ENCODE measurements around the gene EXPH5. TPM values are rescaled to one million over a fixed set of nuclear protein-coding genes. Genes with fewer than 3 reads are reported as not detected.
A peak's percentile ranks its signal among the peaks of the same experiment; 100 is the strongest.

EXPH5 gene
- total and polyA plus RNA-seq, 2 donors (not counting 3 experiments of a cell fraction or from before 2014, with no cell fraction given) = 0.03 to 0.09 TPM

DNA sequence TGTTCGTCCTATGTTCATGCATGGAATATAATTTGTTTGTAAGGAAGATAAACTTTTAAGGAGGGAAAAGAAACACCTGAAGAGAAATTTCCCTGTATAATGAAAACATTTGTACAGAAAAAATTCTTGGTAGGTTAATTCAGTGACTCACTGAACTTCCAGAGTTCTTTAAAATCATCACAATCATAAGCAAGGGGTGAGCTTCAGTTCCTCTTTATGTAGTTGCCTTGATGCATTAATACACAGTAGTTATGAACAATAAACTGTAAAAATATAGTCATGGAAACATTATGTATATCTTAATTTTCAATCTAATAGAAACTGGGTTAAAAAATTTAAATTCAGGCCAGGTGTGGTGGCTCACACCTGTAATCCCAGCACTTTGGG, 125.1 kb downstream of the EXPH5 start:
- no peaks in the 10 kb centered on the region for H3K9me1 ChIP-seq (replicated peaks; ENCODE audit: control insufficient read depth, extremely low read depth, insufficient read depth, low read length)
- no peak for TF ChIP-seq POLR2AphosphoS5 (IDR thresholded peaks at IDR 0.05; ENCODE audit: insufficient read depth, low read depth, low read length)
- dilution Hi-C loops (cut with MboI; ENCODE audit: extremely low pct_ligation_motif_present, low sequenced_read_pairs) (no loop called here), intact Hi-C loops (cut with micrococcal nuclease) (loop anchor here (5.0 kb wide), 1 partner anchor 179 kb away; no protein-coding TSS in a partner anchor)
- H3K27me3 ChIP-seq (ENCODE audit: control insufficient read depth in 2 of 2, insufficient read depth in 2 of 2, low read length in 2 of 2) = no peaks in the 10 kb centered on the region
- no peak overlapping the region for H3K4me2 ChIP-seq (ENCODE audit: insufficient read depth, low read length)
- no peak overlapping the region for H3K4me3 ChIP-seq (replicated peaks in 1 of 3; ENCODE audit: insufficient read depth in 1 of 3, low read depth in 1 of 3, low read length in 3 of 3)
- H3K79me2 ChIP-seq (ENCODE audit: control insufficient read depth, insufficient read depth, low read length) = no peaks in the 10 kb centered on the region
- no peak overlapping the region for H3K27ac ChIP-seq (ENCODE audit: insufficient read depth, low read depth, low read length)
- no peaks in the 10 kb centered on the region for H4K20me1 ChIP-seq (replicated peaks; ENCODE audit: control insufficient read depth, extremely low read depth, insufficient read depth, low read length)
- no peaks in the 10 kb centered on the region for H3K36me3 ChIP-seq (ENCODE audit: control insufficient read depth in 2 of 2, extremely low read depth in 1 of 2, insufficient read depth in 2 of 2, low read length in 2 of 2)
- ChIA-PET CTCF (no interaction called here), POLR2A (interaction anchor here (0.6 kb wide), 1 partner anchor 12 kb away, joined by 3 read pairs; no protein-coding TSS in a partner anchor)
- no TSS peak for BruUV-seq (replicated peaks)
- DNase-seq (ENCODE audit: low read depth, low spot score) = no peak
- FAIRE-seq = no peak
- peaks cover 3% of the 10 kb centered on the region for H3K4me1 ChIP-seq (ENCODE audit: control insufficient read depth, extremely low read depth, insufficient read depth, low read length)
- H3K9me3 ChIP-seq (replicated peaks; ENCODE audit: control insufficient read depth, insufficient read depth, low read length) = no peaks in the 10 kb centered on the region
- no peak overlapping the region for H3K9ac ChIP-seq (replicated peaks; ENCODE audit: extremely low read depth, insufficient read depth, low read length)
- no peak overlapping the region for H2AFZ ChIP-seq (ENCODE audit: low read depth, low read length)

DNA sequence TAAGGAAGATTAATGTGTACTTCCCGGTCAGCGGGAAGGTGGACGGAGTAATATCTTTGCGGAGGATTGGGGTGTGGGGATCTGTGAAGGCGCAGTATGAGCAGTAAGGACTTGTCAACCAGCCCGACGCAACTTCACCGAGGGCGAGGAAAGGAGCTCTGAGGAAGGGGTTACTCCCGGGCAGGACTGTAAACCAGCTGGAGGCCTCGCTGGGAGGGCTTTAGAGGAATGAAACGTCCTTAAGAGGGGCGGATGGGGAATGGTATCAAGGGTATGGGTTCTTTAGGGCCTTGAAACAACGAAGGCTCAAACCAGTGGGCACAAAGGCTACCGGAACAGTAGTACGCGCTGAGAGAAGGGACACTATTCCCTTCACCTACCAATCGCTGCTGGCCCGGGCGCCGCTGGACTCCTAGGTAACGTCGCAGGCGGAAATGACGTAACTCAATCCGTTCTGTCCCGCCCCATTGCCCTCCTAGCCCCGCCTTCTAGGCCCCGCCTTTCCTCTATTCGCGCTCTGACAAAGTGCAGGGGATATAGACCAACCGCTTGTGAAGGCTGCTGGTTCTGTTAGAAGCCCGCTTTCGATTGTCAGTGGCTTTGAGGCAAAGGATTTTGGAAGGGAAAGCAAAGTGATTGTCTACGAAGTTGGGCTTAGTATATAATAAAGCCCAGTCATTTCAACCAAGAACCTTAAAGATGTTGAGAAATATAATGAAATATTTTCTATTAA, 126.3 kb downstream of the EXPH5 start, which contains the start of gene C11orf65:
Gene C11orf65 (minus strand): TSS at position 439 of the 733 bp plus-strand sequence. CDS start 5,970 bp downstream, outside the sequence.
- H3K4me2 ChIP-seq (ENCODE audit: insufficient read depth, low read length) = peak within 1 kb of the TSS; percentile 94
- TF ChIP-seq FOS (IDR thresholded peaks at IDR 0.05; ENCODE audit: borderline replicate concordance, insufficient read depth, low read length) (no peak), GATA2 (IDR thresholded peaks at IDR 0.05; ENCODE audit: insufficient read depth, insufficient read length, low read depth, low read length) (no peak), POLR2A (IDR thresholded peaks at IDR 0.05; ENCODE audit: low read depth, low read length) (peak; percentile 97), EZH2 (IDR thresholded peaks at IDR 0.05; ENCODE audit: borderline replicate concordance, low read depth, low read length, severe bottlenecking) (no peak), MYC (IDR thresholded peaks at IDR 0.05; ENCODE audit: low read depth, low read length) (no peak), POLR2AphosphoS5 (IDR thresholded peaks at IDR 0.05; ENCODE audit: insufficient read depth, low read depth, low read length) (peak; percentile 87), JUN (IDR thresholded peaks at IDR 0.05; ENCODE audit: borderline replicate concordance, insufficient read depth, insufficient read length, low read depth) (peak; percentile 66)
- TF ChIP-seq, protein P1, sequence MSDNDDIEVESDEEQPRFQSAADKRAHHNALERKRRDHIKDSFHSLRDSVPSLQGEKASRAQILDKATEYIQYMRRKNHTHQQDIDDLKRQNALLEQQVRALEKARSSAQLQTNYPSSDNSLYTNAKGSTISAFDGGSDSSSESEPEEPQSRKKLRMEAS (IDR thresholded peaks at IDR 0.05; ENCODE audit: insufficient read depth, insufficient read length) = no peak
- TF ChIP-seq, protein P2, sequence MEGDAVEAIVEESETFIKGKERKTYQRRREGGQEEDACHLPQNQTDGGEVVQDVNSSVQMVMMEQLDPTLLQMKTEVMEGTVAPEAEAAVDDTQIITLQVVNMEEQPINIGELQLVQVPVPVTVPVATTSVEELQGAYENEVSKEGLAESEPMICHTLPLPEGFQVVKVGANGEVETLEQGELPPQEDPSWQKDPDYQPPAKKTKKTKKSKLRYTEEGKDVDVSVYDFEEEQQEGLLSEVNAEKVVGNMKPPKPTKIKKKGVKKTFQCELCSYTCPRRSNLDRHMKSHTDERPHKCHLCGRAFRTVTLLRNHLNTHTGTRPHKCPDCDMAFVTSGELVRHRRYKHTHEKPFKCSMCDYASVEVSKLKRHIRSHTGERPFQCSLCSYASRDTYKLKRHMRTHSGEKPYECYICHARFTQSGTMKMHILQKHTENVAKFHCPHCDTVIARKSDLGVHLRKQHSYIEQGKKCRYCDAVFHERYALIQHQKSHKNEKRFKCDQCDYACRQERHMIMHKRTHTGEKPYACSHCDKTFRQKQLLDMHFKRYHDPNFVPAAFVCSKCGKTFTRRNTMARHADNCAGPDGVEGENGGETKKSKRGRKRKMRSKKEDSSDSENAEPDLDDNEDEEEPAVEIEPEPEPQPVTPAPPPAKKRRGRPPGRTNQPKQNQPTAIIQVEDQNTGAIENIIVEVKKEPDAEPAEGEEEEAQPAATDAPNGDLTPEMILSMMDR (IDR thresholded peaks at IDR 0.05; ENCODE audit: extremely low read depth in 1 of 2, insufficient read depth in 1 of 2, low read depth in 1 of 2, low read length in 2 of 2) = no peak
- no peaks in the 10 kb centered on the region for H3K9me3 ChIP-seq (replicated peaks; ENCODE audit: control insufficient read depth, insufficient read depth, low read length)
- no peaks in the 10 kb centered on the region for H3K79me2 ChIP-seq (ENCODE audit: control insufficient read depth, insufficient read depth, low read length)
- H2AFZ ChIP-seq (ENCODE audit: low read depth, low read length) = peak within 1 kb of the TSS; percentile 81
- dilution Hi-C loops (cut with MboI; ENCODE audit: extremely low pct_ligation_motif_present, low sequenced_read_pairs) (no loop called here), intact Hi-C loops (cut with micrococcal nuclease) (loop anchor here (1.0 to 5.0 kb wide), 8 partner anchors 30 to 404 kb away; partner anchors contain the start of genes ACAT1, EXPH5 and NPAT)
- no peaks in the 10 kb centered on the region for H3K9me1 ChIP-seq (replicated peaks; ENCODE audit: control insufficient read depth, extremely low read depth, insufficient read depth, low read length)
- BruUV-seq (replicated peaks) = TSS peak; percentile 99
- CTCF ChIA-PET = interaction anchor here (0.6 to 0.7 kb wide), 2 partner anchors 244 to 349 kb away, joined by 3 read pairs; partner anchors contain the start of genes ATM and NPAT
- peak within 1 kb of the TSS; percentile 98 for H3K9ac ChIP-seq (replicated peaks; ENCODE audit: extremely low read depth, insufficient read depth, low read length)
- POLR2A ChIA-PET = interaction anchor here (0.5 to 1.1 kb wide), 2 partner anchors 31 to 332 kb away, joined by 3 read pairs; partner anchors contain the start of gene POGLUT3
- DNase-seq (ENCODE audit: low read depth, low spot score) = peak; percentile 99
- H3K4me1 ChIP-seq (ENCODE audit: control insufficient read depth, extremely low read depth, insufficient read depth, low read length) = peaks cover 3% of the 10 kb centered on the region
- H3K36me3 ChIP-seq (ENCODE audit: control insufficient read depth in 2 of 2, extremely low read depth in 1 of 2, insufficient read depth in 2 of 2, low read length in 2 of 2) = no peaks in the 10 kb centered on the region
- H3K27me3 ChIP-seq (ENCODE audit: control insufficient read depth in 2 of 2, insufficient read depth in 2 of 2, low read length in 2 of 2) = no peaks in the 10 kb centered on the region
- H3K4me3 ChIP-seq (replicated peaks in 1 of 3; ENCODE audit: insufficient read depth in 1 of 3, low read depth in 1 of 3, low read length in 3 of 3) = peak within 1 kb of the TSS; percentile 38 to 86 (median 62)
- H4K20me1 ChIP-seq (replicated peaks; ENCODE audit: control insufficient read depth, extremely low read depth, insufficient read depth, low read length) = no peaks in the 10 kb centered on the region
- FAIRE-seq = peak; percentile 98
- peak within 1 kb of the TSS; percentile 97 for H3K27ac ChIP-seq (ENCODE audit: insufficient read depth, low read depth, low read length)
